ENCODE results near the gene NPEPL1.
"Not testable (repeated sequence)": the region's sequence is repeated elsewhere in the genome, so short reads cannot be mapped to it uniquely, and the experiment has no call there.

Gene NPEPL1

GRCh38 chr20:58737198-58737597 lies 44.6 kb downstream of the NPEPL1 start:
- no peak for DNase-seq (ENCODE audit: low read depth in 2 of 3, low spot score in 1 of 3)

GRCh38 chr20:58740356-58741308 lies 48.0 kb downstream of the NPEPL1 start:
- no peak for DNase-seq (ENCODE audit: low read depth in 2 of 3, low spot score in 1 of 3)

- DNase-seq (ENCODE audit: low read depth in 2 of 3, low spot score in 1 of 3): no peak
Observed at GRCh38 chr20:58741384-58741783, 48.8 kb downstream of the NPEPL1 start.

- DNase-seq (ENCODE audit: low read depth in 2 of 3, low spot score in 1 of 3): no peak
Observed at GRCh38 chr20:58742668-58743566, 50.3 kb downstream of the NPEPL1 start.

GRCh38 chr20:58743929-58744534 lies 51.4 kb downstream of the NPEPL1 start:
- no peak for DNase-seq (ENCODE audit: low read depth in 2 of 3, low spot score in 1 of 3)

- DNase-seq (ENCODE audit: low read depth in 2 of 3, low spot score in 1 of 3): no peak
Observed at GRCh38 chr20:58744836-58745235, 52.2 kb downstream of the NPEPL1 start.

- DNase-seq (ENCODE audit: low read depth in 2 of 3, low spot score in 1 of 3): no peak
Observed at GRCh38 chr20:58745391-58745790, 52.8 kb downstream of the NPEPL1 start.

- no peak for DNase-seq (ENCODE audit: low read depth in 2 of 3, low spot score in 1 of 3)
Observed at GRCh38 chr20:58746620-58747019, 54.0 kb downstream of the NPEPL1 start.

GRCh38 chr20:58747211-58747610 lies 54.6 kb downstream of the NPEPL1 start:
- DNase-seq (ENCODE audit: low read depth in 2 of 3, low spot score in 1 of 3): no peak

GRCh38 chr20:58748618-58749017 lies 56.0 kb downstream of the NPEPL1 start:
- DNase-seq (ENCODE audit: low read depth in 2 of 3, low spot score in 1 of 3): no peak

GRCh38 chr20:58749098-58749769 lies 56.6 kb downstream of the NPEPL1 start:
- no peak for DNase-seq (ENCODE audit: low read depth in 2 of 3, low spot score in 1 of 3)

- no peak for DNase-seq (ENCODE audit: low read depth in 2 of 3, low spot score in 1 of 3)
Observed at GRCh38 chr20:58749979-58750378, 57.4 kb downstream of the NPEPL1 start.

GRCh38 chr20:58750706-58751105 lies 58.1 kb downstream of the NPEPL1 start:
- not testable (repeated sequence) for DNase-seq (ENCODE audit: low read depth in 2 of 3, low spot score in 1 of 3)

- DNase-seq (ENCODE audit: low read depth in 2 of 3, low spot score in 1 of 3): no peak
Observed at GRCh38 chr20:58751979-58752378, 59.4 kb downstream of the NPEPL1 start.

GRCh38 chr20:58752565-58752964 lies 60.0 kb downstream of the NPEPL1 start:
- DNase-seq (ENCODE audit: low read depth in 2 of 3, low spot score in 1 of 3): no peak

GRCh38 chr20:58753267-58753921 lies 60.8 kb downstream of the NPEPL1 start:
- DNase-seq (ENCODE audit: low read depth in 2 of 3, low spot score in 1 of 3): no peak

- no peak for DNase-seq (ENCODE audit: low read depth in 2 of 3, low spot score in 1 of 3)
Observed at GRCh38 chr20:58753922-58754551, 61.4 kb downstream of the NPEPL1 start.

GRCh38 chr20:58754584-58754983 lies 62.0 kb downstream of the NPEPL1 start:
- no peak for DNase-seq (ENCODE audit: low read depth in 2 of 3, low spot score in 1 of 3)

- no peak for DNase-seq (ENCODE audit: low read depth in 2 of 3, low spot score in 1 of 3)
Observed at GRCh38 chr20:58755062-58755697, 62.6 kb downstream of the NPEPL1 start.
